Measurements from ENCODE around the gene FAM241B. TPM values are rescaled to one million over a fixed set of nuclear protein-coding genes. Genes with fewer than 3 reads are reported as not detected.

FAM241B gene
- total and polyA plus RNA-seq, 2 of the 4 experiments (the other 2 are of a cell fraction) = 0.18 to 1.4 TPM

- Histone ChIP-seq H2BK15ac (ENCODE audit: low read depth, low read length) (no peak overlapping the region), H3K18ac (ENCODE audit: low read depth, low read length) (no peak overlapping the region), H3K4me1 (ENCODE audit: control insufficient read depth, insufficient read depth, low read length) (no peaks in the 10 kb centered on the region; the same call in 1 of the 2 replicates), H4K20me1 (ENCODE audit: insufficient read depth, low read length) (0 out of 2 replicates have a peak, but pooled peaks cover 5% of the 10 kb centered on the region), H3K9me3 (ENCODE audit: control insufficient read depth, insufficient read depth, low read length) (no peaks in the 10 kb centered on the region), H4K8ac (ENCODE audit: low read depth in 2 of 2, low read length in 2 of 2) (no peak overlapping the region), H4K91ac (ENCODE audit: insufficient read depth, low read depth, low read length) (no peak overlapping the region), H3K27me3 (ENCODE audit: control insufficient read depth, insufficient read depth, low read length) (peaks cover 57% of the 10 kb centered on the region), H2AFZ (replicated peaks; ENCODE audit: low read length, poor library complexity) (peak overlapping the region; percentile 72), H3K36me3 (ENCODE audit: control insufficient read depth, insufficient read depth, low read length) (no peaks in the 10 kb centered on the region), H3K4me3 (ENCODE audit: insufficient read depth, low read depth, low read length) (no peak overlapping the region), H3K56ac (ENCODE audit: extremely low read depth, insufficient read depth, low read length) (no peak overlapping the region), H2AK5ac (ENCODE audit: low read depth, low read length) (no peak overlapping the region), H3K4ac (ENCODE audit: low read depth, low read length) (no peak overlapping the region), H3K23ac (ENCODE audit: low read depth, low read length) (no peak overlapping the region), H3K9me1 (ENCODE audit: insufficient read depth, low read length) (no peaks in the 10 kb centered on the region), H3K14ac (replicated peaks; ENCODE audit: low read depth, low read length) (no peak overlapping the region), H3K27ac (ENCODE audit: insufficient read depth, low read length) (no peak overlapping the region), H2BK120ac (ENCODE audit: low read depth, low read length) (no peak overlapping the region), H3K4me2 (ENCODE audit: low read depth, low read length) (no peak overlapping the region), H2BK5ac (ENCODE audit: low read depth, low read length, poor library complexity, severe bottlenecking) (no peak overlapping the region), H3K79me1 (ENCODE audit: low read depth in 1 of 2, low read length in 2 of 2) (no peaks in the 10 kb centered on the region), H4K5ac (ENCODE audit: low read depth, low read length) (no peak overlapping the region), H3K9ac (ENCODE audit: low read depth, low read length) (no peak overlapping the region), H2AK9ac (replicated peaks; ENCODE audit: low read depth, low read length, poor library complexity) (peak overlapping the region; percentile 69), H2BK20ac (ENCODE audit: low read depth, low read length) (no peak overlapping the region)
- BruUV-seq (replicated peaks) = no TSS peak
- ATAC-seq (ENCODE audit: low read depth) (peak; percentile 86), DNase-seq (peak; percentile 41)
- dilution Hi-C loops (cut with HindIII; ENCODE audit: low sequenced_read_pairs, unreplicated experiment) = no loop called here
- in situ Hi-C loops (cut with MboI; ENCODE audit: low sequenced_read_pairs) = loop anchor here (5.0 to 10.0 kb wide), 3 partner anchors 73 to 268 kb away; partner anchors contain the start of gene COL13A1
- ChIA-PET CTCF (interaction anchor here (0.6 to 1.8 kb wide), 11 partner anchors 10 to 275 kb away, joined by 3 to 10 read pairs (median 3); no protein-coding TSS in a partner anchor), POLR2A (ENCODE audit: unreplicated experiment) (no interaction called here)
- intact Hi-C loops (cut with micrococcal nuclease) = loop anchor here (1.0 kb wide), 3 partner anchors 73 to 270 kb away; partner anchors contain the start of gene COL13A1
- TF ChIP-seq MAZ (IDR thresholded peaks at IDR 0.05; ENCODE audit: borderline replicate concordance, low read depth, low read length) (no peak), RAD21 (IDR thresholded peaks at IDR 0.05; ENCODE audit: low read length) (peak; percentile 94), SMC3 (IDR thresholded peaks at IDR 0.05; ENCODE audit: low read depth, low read length) (peak; percentile 93)
- TF ChIP-seq, protein P1, sequence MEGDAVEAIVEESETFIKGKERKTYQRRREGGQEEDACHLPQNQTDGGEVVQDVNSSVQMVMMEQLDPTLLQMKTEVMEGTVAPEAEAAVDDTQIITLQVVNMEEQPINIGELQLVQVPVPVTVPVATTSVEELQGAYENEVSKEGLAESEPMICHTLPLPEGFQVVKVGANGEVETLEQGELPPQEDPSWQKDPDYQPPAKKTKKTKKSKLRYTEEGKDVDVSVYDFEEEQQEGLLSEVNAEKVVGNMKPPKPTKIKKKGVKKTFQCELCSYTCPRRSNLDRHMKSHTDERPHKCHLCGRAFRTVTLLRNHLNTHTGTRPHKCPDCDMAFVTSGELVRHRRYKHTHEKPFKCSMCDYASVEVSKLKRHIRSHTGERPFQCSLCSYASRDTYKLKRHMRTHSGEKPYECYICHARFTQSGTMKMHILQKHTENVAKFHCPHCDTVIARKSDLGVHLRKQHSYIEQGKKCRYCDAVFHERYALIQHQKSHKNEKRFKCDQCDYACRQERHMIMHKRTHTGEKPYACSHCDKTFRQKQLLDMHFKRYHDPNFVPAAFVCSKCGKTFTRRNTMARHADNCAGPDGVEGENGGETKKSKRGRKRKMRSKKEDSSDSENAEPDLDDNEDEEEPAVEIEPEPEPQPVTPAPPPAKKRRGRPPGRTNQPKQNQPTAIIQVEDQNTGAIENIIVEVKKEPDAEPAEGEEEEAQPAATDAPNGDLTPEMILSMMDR (conservative IDR thresholded peaks at IDR 0.05; ENCODE audit: low read depth, low read length) = peak; percentile 91
- 65% methylated on average over 7 of the region's 13 CpGs; no CpG with 5 or more reads in 1 of the 2 experiments for WGBS, 2 experiments (ENCODE audit: extremely low coverage in 2 of 2, insufficient read length in 1 of 2)
These were observed 14.7 kb downstream of the FAM241B start for GRCh38 chr10:69644658-69645295.

All from IMR-90 (cell line).